HuH-7 (cell line): ENCODE data around the gene GTF2B.
"Not testable (repeated sequence)": the region's sequence is repeated elsewhere in the genome, so short reads cannot be mapped to it uniquely, and the experiment has no call there.

Experiments
- DNase-seq: peaks from one replicate; pipeline ENCODE4 v3.0.0; 2011; ENCODE audit warnings: low spot score

GTF2B gene

GRCh38 chr1:88891318-88891950, at the start of gene GTF2B:
Gene GTF2B, minus strand, starts transcription at chr1:88891567. Its CDS starts 68 bp downstream, at chr1:88891499.
- DNase-seq: peak; percentile 41

- DNase-seq: not testable (repeated sequence)
Measured at GRCh38 chr1:88938528-88938927, 47.2 kb upstream of the GTF2B start.

- DNase-seq: no peak
Measured at GRCh38 chr1:88936760-88937342, 45.5 kb upstream of the GTF2B start.

- DNase-seq: no peak
Measured at GRCh38 chr1:88936223-88936523, 44.8 kb upstream of the GTF2B start.

- no peak for DNase-seq
Measured at GRCh38 chr1:88935522-88936222, 44.3 kb upstream of the GTF2B start.

- not testable (repeated sequence) for DNase-seq
Measured at GRCh38 chr1:88930176-88930575, 38.8 kb upstream of the GTF2B start.

- no peak for DNase-seq
Measured at GRCh38 chr1:88923224-88923623, 31.9 kb upstream of the GTF2B start.

- DNase-seq: no peak
Measured at GRCh38 chr1:88922214-88922613, 30.8 kb upstream of the GTF2B start.

- no peak for DNase-seq
Measured at GRCh38 chr1:88920845-88921244, 29.5 kb upstream of the GTF2B start.

GRCh38 chr1:88917321-88918025, 26.1 kb upstream of the GTF2B start:
- DNase-seq: no peak

- DNase-seq: no peak
Measured at GRCh38 chr1:88916883-88917282, 25.5 kb upstream of the GTF2B start.

- DNase-seq: not testable (repeated sequence)
Measured at GRCh38 chr1:88911800-88912199, 20.4 kb upstream of the GTF2B start.

- DNase-seq: no peak
Measured at GRCh38 chr1:88911161-88911560, 19.8 kb upstream of the GTF2B start.

- no peak for DNase-seq
Measured at GRCh38 chr1:88910401-88910800, 19.0 kb upstream of the GTF2B start.

GRCh38 chr1:88900883-88901282, 9.5 kb upstream of the GTF2B start:
- DNase-seq: no peak

- no peak for DNase-seq
Measured at GRCh38 chr1:88897070-88897730, 5.8 kb upstream of the GTF2B start.

- DNase-seq: peak; percentile 28
Measured at GRCh38 chr1:88892357-88892877, 1.1 kb upstream of the GTF2B start.

- DNase-seq: no peak
Measured at GRCh38 chr1:88891951-88892340, 579 bp upstream of the GTF2B start.

- peak; percentile 15 for DNase-seq
Measured at GRCh38 chr1:88890791-88891317, 513 bp downstream of the GTF2B start.

GRCh38 chr1:88890131-88890530, 1.2 kb downstream of the GTF2B start:
- DNase-seq: no peak

- DNase-seq: no peak
Measured at GRCh38 chr1:88888750-88889149, 2.6 kb downstream of the GTF2B start.

- DNase-seq: no peak
Measured at GRCh38 chr1:88885933-88886332, 5.4 kb downstream of the GTF2B start.
